ENCODE data around the gene DLG2. TPM values are rescaled to one million over a fixed set of nuclear protein-coding genes. Genes with fewer than 3 reads are reported as not detected.

The DLG2 gene
- total RNA-seq, 1 donor from 2014 or later, result 2.1 TPM

DNA sequence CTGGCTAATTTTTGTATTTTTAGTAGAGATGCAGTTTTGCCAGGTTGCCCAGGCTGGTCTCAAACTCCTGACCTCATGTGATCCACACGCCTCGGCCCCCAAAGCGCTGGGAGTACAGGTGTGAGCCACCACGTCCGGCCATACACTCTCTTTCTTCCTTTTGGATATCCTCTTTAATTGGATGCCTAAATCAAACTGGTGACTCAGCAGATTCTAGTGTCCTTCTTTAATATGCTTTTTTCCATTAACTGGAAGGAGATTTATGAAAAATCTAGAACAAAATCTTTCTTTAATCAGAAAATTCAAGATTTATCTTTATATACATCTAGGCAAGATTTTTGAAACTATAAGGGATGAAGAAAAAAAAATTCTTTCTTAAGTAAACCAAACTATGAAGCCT, 1371.7 kb downstream of the DLG2 start:
- Mint-ChIP-seq H3K4me3 (no peak overlapping the region), H3K4me1 (no peaks in the 10 kb centered on the region), H3K27me3 (ENCODE audit: low read depth) (no peaks in the 10 kb centered on the region), H3K36me3 (ENCODE audit: low read depth) (no peaks in the 10 kb centered on the region), H3K27ac (ENCODE audit: unreplicated experiment) (no peak overlapping the region), H3K9me3 (no peaks in the 10 kb centered on the region)
- no peak for DNase-seq (ENCODE audit: low read depth, low spot score)
- TF ChIP-seq, protein P1, sequence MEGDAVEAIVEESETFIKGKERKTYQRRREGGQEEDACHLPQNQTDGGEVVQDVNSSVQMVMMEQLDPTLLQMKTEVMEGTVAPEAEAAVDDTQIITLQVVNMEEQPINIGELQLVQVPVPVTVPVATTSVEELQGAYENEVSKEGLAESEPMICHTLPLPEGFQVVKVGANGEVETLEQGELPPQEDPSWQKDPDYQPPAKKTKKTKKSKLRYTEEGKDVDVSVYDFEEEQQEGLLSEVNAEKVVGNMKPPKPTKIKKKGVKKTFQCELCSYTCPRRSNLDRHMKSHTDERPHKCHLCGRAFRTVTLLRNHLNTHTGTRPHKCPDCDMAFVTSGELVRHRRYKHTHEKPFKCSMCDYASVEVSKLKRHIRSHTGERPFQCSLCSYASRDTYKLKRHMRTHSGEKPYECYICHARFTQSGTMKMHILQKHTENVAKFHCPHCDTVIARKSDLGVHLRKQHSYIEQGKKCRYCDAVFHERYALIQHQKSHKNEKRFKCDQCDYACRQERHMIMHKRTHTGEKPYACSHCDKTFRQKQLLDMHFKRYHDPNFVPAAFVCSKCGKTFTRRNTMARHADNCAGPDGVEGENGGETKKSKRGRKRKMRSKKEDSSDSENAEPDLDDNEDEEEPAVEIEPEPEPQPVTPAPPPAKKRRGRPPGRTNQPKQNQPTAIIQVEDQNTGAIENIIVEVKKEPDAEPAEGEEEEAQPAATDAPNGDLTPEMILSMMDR (conservative IDR thresholded peaks at IDR 0.05), result no peak

DNA sequence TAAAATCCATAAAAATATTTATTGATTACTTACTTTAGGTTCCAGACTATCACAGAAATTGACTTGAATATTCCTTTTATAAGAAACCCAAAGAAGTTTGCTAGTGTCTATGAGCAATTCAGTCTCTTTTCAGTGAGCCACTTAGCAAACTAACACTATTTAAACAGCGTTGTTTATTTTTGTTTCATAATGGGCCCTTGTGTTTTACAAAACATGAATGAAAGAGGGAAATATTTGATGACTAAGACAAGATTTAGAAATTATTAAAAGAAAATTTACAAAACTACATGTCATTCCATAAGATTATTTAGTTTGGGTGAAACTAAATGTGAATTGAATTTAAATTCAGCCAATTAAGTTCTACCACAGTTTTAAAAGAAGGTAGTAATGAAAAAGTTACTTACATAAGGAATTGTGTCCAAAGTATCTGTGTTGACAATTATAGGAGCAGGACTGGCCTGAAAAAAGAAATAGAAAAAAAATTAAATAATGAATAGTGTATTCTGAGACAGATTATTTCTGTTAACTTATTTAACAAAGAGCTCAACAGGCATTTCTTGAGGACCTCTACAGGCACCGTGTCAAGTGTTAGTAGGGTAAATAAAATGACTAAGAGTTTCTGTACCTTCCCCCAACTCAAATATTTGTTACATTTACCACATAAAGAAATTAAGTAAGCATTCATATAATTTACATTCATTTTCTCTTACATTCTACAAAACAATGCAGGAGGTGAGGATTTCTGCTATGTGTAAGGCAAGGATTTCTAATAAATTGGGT, 1376.1 kb downstream of the DLG2 start:
- Mint-ChIP-seq H3K27me3 (ENCODE audit: low read depth) (no peaks in the 10 kb centered on the region), H3K4me1 (no peaks in the 10 kb centered on the region), H3K9me3 (no peaks in the 10 kb centered on the region), H3K4me3 (no peak overlapping the region), H3K36me3 (ENCODE audit: low read depth) (no peaks in the 10 kb centered on the region), H3K27ac (ENCODE audit: unreplicated experiment) (no peak overlapping the region)
- TF ChIP-seq, protein P1 (conservative IDR thresholded peaks at IDR 0.05), result no peak
- no peak for DNase-seq (ENCODE audit: low read depth, low spot score)

DNA sequence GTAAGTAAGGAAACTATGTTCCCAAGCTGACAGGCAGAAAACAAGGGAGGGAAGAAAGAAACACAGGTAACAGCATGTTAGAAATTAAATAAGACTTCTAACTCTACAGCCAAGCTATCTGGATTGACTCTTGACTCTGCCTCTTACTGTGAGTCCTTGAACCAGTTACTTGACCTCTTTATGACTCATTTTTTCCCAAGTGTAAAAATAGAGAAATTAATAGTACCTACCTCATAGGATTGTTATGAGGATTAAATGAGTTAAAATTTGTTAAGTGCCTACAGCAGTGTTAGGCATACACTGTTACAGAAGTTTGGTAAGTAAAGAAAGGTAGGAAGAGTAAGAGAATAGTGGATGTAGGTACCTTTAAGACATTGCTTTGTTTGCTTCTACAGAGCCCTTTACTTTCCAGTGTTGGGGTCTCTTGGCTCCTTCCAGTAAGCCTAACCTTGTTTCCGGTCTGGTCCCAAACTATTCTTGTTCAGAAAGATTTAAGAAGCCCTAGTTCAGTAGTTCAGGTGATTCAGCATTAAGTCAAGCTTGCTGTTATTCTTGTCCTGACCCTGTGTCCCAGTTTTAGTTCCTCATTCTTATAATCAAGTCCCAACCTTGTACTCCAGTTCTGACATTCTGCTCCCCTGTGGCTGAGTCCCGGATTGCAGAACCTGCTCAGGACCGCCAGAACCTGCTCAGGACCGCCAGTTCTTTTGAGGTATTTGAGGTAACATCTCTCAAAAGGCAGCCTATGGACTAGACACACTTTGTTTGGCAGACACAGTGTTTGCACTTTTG, 1377.6 kb downstream of the DLG2 start:
- TF ChIP-seq, protein P1 (conservative IDR thresholded peaks at IDR 0.05), result no peak
- Mint-ChIP-seq H3K4me3 (no peak overlapping the region), H3K36me3 (ENCODE audit: low read depth) (no peaks in the 10 kb centered on the region), H3K4me1 (no peaks in the 10 kb centered on the region), H3K27ac (ENCODE audit: unreplicated experiment) (no peak overlapping the region), H3K9me3 (no peaks in the 10 kb centered on the region), H3K27me3 (ENCODE audit: low read depth) (no peaks in the 10 kb centered on the region)
- DNase-seq (ENCODE audit: low read depth, low spot score), result no peak

DNA sequence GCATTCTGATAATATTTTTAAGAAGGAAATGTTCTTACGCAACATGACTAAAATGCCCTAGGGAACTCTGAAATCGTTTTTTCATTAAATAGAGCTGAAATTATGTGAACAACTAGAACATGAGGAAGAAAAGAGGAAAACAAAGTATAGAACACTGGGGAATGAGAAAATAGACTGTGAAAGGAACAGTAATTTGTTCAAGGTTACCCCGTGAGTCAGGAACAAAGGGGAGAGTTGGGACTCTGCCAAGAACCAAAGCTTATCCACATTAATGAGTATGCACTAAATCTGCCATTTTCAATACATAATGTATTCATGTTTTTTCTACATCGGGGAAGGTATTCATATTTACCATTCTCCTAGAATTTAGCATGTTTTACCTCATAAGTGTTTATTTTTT, 1379.2 kb downstream of the DLG2 start:
- no peaks in the 10 kb centered on the region for H3K4me1 Mint-ChIP-seq
- TF ChIP-seq, protein P1 (conservative IDR thresholded peaks at IDR 0.05), result no peak
- H3K4me3 Mint-ChIP-seq, result no peak overlapping the region
- no peaks in the 10 kb centered on the region for H3K27me3 Mint-ChIP-seq (ENCODE audit: low read depth)
- H3K36me3 Mint-ChIP-seq (ENCODE audit: low read depth), result no peaks in the 10 kb centered on the region
- no peaks in the 10 kb centered on the region for H3K9me3 Mint-ChIP-seq
- no peak overlapping the region for H3K27ac Mint-ChIP-seq (ENCODE audit: unreplicated experiment)
- DNase-seq (ENCODE audit: low read depth, low spot score), result no peak

DNA sequence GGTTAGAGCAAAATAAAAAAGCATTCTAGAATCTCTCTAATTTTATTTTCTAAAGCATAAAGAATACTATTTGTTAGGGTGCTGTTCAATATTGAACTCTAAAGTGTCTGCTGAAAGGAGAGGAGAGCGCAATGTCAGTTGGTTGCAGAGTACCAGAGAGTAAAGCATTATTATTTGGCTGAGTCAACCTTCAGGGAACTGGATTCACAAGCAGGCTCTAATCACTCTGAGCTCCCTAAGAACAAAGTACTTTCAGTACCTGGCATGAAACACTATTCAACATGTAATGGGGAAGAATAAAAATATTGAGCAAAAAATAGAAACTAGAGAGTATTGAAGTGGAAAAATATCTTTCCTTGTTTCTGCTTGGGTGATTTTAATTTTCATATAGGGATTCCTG, 1380.0 kb downstream of the DLG2 start:
- no peaks in the 10 kb centered on the region for H3K36me3 Mint-ChIP-seq (ENCODE audit: low read depth)
- DNase-seq (ENCODE audit: low read depth, low spot score), result no peak
- no peak overlapping the region for H3K27ac Mint-ChIP-seq (ENCODE audit: unreplicated experiment)
- H3K4me1 Mint-ChIP-seq, result no peaks in the 10 kb centered on the region
- no peaks in the 10 kb centered on the region for H3K27me3 Mint-ChIP-seq (ENCODE audit: low read depth)
- TF ChIP-seq, protein P1 (conservative IDR thresholded peaks at IDR 0.05), result no peak
- no peaks in the 10 kb centered on the region for H3K9me3 Mint-ChIP-seq
- no peak overlapping the region for H3K4me3 Mint-ChIP-seq
